Muscle of leg (tissue), 11 donors: ENCODE measurements around the gene FBXO10. TPM values are rescaled to one million over a fixed set of nuclear protein-coding genes. Genes with fewer than 3 reads are reported as not detected.

ENCODE experiments used
- DNase-seq: peaks from one replicate; pipeline ENCODE4 v3.0.0; 2013
- H3K27ac ChIP-seq: one replicate; pipeline ENCODE4 v1.5.1; 2013; ENCODE audit warnings: mild to moderate bottlenecking, low read length, control low read depth
- H3K27me3 ChIP-seq: one replicate; pipeline ENCODE4 v1.6.1; 2013; ENCODE audit warnings: low read length; ENCODE audit not compliant: control insufficient read depth, insufficient read depth
- H3K36me3 ChIP-seq: one replicate; pipeline ENCODE4 v1.6.1; 2013; ENCODE audit warnings: low read length; ENCODE audit not compliant: control insufficient read depth, insufficient read depth
- H3K4me1 ChIP-seq: one replicate; pipeline ENCODE4 v1.6.1; 2013; ENCODE audit warnings: low read length; ENCODE audit not compliant: control insufficient read depth, insufficient read depth
- H3K4me3 ChIP-seq: one replicate; pipeline ENCODE4 v1.5.1; 2013; ENCODE audit warnings: low read length, control low read depth
- H3K9me3 ChIP-seq: replicated peaks from 2 replicates; pipeline ENCODE4 v1.6.1; 2013; ENCODE audit warnings: low read depth, low read length; ENCODE audit not compliant: control insufficient read depth
- WGBS: methylation state at CpG from one replicate; pipeline ENCODE4 v1.1.5; 2013; ENCODE audit warnings: missing lambda C conversion rate; ENCODE audit not compliant: insufficient coverage; 5-methylcytosine and 5-hydroxymethylcytosine counted together
- polyA plus RNA-seq, 8 donors: library from polyadenylated mRNA; unstranded; fragments of 120-200 nt; gene quantifications; one replicate each; pipeline versions ENCODE4 v1.2.1 to v1.2.3, GENCODE V29; 2013; ENCODE audit warnings: inconsistent platforms in 1 of 8, low replicate concordance in 1 of 8; ENCODE audit not compliant: insufficient read length in 8 of 8, insufficient read depth in 1 of 8
- total RNA-seq: library from RNA; stranded (reverse); fragments of 120-200 nt; gene quantifications from one replicate; pipeline ENCODE4 v1.2.4, GENCODE V29; 2013

Gene FBXO10
- total and polyA plus RNA-seq, 9 donors, result 23.9 to 42.1 (median 32.4) TPM

DNA sequence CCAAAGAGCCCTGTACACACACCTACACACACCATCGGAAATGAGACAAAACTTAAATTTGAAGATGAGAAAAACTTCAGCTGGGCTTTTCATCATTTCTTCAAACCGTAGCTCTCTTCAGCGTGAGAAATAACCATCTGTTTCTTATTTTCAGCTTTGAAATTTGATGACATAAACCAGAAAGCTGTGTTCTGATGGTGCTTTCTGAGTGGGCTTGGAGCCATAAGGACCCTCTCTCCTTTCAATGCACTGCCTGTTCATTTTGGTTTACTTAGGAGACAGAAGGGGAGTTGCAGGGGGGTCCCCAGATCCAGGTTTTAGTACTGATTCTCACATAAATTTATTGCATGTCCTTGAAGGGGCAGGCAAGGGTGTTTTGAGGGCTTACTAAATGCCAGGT lies 9.5 kb downstream of the FBXO10 start:
- Histone ChIP-seq H3K27ac (no peak overlapping the region), H3K36me3 (peaks cover 4% of the 10 kb centered on the region), H3K9me3 (peaks cover 6% of the 10 kb centered on the region), H3K4me3 (no peak overlapping the region), H3K4me1 (no peaks in the 10 kb centered on the region), H3K27me3 (no peaks in the 10 kb centered on the region)
- DNase-seq, result peak; percentile 42
- no CpG with 5 or more reads among the region's 3 CpGs for WGBS

DNA sequence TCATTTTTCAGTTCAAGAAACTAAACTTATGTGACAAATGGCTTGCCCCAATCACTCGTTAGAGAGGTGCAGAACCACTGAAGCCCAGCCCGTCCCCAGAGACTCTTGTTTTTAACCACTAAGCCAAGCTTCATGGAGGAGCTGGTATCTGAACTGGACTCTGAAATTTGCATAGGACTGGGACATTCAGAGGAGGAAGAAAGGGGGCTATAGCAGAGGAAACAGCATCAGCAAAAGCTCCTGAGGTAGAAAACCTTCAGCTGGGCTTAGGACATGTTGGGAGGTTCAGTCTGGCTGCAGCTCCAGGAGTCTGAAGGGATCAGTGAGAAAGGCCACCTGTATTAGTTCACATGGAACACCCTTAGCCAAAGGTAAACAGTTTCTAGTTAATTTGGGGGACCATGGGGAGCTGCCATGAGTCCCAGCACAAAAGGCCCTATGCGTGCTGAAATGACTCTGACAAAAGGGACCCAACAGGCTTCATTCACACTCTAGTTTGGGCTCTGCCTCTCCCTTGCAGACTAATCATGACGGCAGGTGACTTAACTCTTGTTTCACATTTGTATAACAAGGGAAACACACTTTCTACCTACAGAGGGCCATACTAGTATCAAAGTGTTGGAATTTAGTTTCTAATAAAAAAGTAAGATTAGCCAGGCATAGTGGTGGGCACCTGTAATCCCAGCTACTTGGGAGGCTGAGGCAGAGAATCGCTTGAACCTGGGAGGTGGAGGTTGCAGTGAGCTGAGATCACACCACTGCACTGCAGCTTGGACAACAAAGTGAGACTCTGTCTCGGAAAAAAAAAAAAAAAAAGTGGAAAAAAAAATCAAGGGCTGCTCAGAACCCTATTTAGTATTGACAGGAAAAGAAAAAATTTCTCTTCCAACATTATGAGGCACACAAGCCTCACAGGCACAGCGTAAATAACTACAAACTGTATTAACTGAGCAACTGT lies 10.2 kb downstream of the FBXO10 start:
- peaks cover 6% of the 10 kb centered on the region for H3K9me3 ChIP-seq
- no peak overlapping the region for H3K27ac ChIP-seq
- DNase-seq, result no peak
- no peaks in the 10 kb centered on the region for H3K4me1 ChIP-seq
- H3K27me3 ChIP-seq, result no peaks in the 10 kb centered on the region
- peaks cover 4% of the 10 kb centered on the region for H3K36me3 ChIP-seq
- WGBS, result 75% methylated on average over 4 of the region's 7 CpGs
- H3K4me3 ChIP-seq, result no peak overlapping the region

DNA sequence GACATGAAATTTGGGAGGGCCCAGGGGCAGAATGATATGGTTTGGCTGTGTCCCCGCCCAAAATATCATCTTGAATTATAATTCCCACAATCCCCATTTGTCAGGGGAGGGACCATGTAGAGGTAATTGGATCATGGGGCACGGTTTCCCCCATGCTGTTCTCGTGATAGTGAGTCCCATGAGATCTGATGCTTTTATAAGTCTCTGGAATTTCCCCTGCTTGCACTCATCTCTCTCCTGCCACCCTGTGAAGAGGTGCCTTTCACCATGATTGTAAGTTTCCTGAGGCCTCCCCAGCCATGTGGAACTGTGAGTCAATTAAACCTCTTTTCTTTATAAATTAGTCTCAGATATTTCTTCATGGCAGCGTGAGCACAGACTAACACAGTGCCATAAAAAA lies 11.3 kb downstream of the FBXO10 start:
- no peak overlapping the region for H3K4me3 ChIP-seq
- no peaks in the 10 kb centered on the region for H3K4me1 ChIP-seq
- no peak overlapping the region for H3K27ac ChIP-seq
- WGBS, result no CpG with 5 or more reads among the region's 4 CpGs
- H3K9me3 ChIP-seq, result peaks cover 6% of the 10 kb centered on the region
- H3K27me3 ChIP-seq, result no peaks in the 10 kb centered on the region
- no peak for DNase-seq
- peaks cover 4% of the 10 kb centered on the region for H3K36me3 ChIP-seq

DNA sequence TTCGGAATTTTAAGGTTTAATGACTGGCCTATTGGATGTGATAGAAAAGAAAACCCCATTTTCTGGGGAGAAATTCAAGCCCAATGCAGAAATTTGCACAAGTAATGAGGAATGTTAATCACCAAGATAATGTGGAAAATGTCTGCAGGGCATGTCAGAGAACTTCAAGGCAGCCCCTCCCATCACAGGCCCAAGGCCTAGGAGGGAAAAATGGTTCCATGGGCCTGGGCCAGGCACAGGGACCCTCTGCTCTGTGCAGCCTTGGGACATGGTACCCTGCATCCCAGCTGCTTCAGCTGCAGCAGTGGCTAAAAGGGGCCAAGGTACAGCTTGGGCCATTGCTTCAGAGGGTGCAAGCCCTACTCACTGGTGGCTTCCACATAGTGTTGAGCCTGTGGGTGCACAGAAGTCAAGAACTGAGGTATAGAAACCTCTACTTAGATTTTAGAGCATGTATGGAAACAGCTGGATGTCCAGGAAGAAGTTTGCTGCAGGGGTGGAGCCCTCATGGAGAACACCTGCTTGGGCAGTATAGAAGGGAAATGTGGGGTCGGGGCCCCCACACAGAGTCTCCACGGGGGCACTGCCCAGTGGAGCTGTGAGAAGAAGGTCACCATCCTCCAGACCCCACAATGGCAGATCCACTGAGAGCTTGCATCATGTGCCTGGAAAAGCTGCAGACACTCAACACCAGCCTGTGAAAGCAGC lies 12.2 kb downstream of the FBXO10 start:
- Histone ChIP-seq H3K27ac (no peak overlapping the region), H3K9me3 (peaks cover 6% of the 10 kb centered on the region), H3K4me1 (no peaks in the 10 kb centered on the region), H3K36me3 (peaks cover 6% of the 10 kb centered on the region), H3K4me3 (no peak overlapping the region), H3K27me3 (no peaks in the 10 kb centered on the region)
- DNase-seq, result no peak
- 0% methylated on average over 1 of the region's 3 CpGs for WGBS

DNA sequence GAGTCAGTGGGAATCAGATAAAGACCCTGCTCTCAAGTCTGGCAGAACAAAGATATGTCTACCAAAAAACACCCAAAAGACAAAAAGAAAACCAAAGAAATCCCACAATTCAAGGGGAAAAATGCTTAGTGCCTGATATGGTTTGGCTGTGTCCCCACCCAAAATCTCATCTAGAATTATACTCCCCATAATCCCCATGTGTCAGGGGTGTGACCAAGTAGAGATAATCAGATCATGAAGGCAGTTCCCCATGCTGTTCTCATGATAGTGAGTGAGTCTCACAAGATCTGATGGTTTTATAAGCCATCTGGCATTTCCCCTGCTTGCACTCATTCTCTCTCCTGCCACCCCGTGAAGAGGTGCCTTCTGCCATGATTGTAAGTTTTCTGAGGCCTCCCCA lies 13.4 kb downstream of the FBXO10 start:
- WGBS, result no CpG with 5 or more reads among the region's 1 CpG
- no peak for DNase-seq
- H3K27me3 ChIP-seq, result no peaks in the 10 kb centered on the region
- peaks cover 6% of the 10 kb centered on the region for H3K9me3 ChIP-seq
- H3K36me3 ChIP-seq, result peaks cover 6% of the 10 kb centered on the region
- no peaks in the 10 kb centered on the region for H3K4me1 ChIP-seq
- H3K4me3 ChIP-seq, result no peak overlapping the region
- H3K27ac ChIP-seq, result no peak overlapping the region

DNA sequence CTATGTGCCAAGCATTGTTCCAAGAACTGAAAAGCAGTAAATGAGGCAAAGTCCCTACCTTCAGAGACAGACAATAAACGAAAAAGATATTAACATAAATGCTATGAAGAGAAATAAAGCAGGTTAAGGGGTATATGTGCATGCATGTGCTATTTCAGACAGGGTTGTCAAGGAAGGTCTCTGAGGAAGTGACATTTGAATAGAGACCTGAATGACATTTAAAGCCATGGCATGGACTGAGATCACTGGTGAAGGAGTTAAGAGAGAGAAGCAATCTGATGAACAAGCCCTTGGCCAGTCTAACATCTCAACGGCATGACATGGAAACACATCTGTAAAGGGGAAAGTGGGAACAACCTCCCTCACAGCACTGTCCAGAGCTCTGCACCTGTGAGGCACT lies 14.5 kb downstream of the FBXO10 start:
- DNase-seq, result no peak
- Histone ChIP-seq H3K4me1 (no peaks in the 10 kb centered on the region), H3K27me3 (no peaks in the 10 kb centered on the region), H3K9me3 (peaks cover 6% of the 10 kb centered on the region), H3K27ac (no peak overlapping the region), H3K4me3 (no peak overlapping the region), H3K36me3 (peaks cover 6% of the 10 kb centered on the region)
- WGBS, result no CpG with 5 or more reads among the region's 2 CpGs

DNA sequence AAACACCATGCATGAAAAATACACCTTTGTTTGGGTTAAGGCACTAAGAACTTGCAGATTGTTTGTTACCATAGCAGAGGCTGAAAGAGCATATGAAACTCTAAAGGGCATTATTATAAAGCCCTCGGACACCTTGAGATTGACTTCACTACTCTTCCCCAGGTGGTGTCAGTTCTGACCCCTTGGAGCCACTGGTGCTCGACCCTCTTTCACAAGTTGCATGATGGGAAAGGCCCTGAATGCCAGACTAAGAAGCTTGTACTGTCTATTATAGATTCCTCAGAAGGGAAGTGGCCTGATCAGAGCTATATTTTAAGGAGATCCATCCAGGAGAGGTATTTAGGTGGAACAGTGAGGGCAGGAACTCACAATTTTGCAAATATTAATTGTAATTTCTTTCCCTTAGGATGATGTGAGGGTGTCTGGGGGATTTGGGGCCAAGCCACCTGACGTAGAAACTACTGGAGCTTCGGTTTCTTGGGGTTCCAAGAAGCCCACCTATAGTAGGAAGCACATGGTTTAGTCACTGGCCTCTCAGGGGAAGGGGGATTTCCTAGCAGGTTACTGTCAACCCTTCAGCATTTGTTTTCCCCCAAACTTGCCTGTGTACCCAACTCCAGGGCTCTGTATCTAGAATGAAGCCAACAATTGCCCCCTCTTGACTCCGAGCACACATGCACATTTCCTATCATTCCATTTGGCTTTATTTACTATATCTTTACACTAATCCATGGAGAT lies 16.2 kb downstream of the FBXO10 start:
- Histone ChIP-seq H3K27me3 (no peaks in the 10 kb centered on the region), H3K36me3 (peaks cover 2% of the 10 kb centered on the region), H3K27ac (no peak overlapping the region), H3K4me3 (no peak overlapping the region), H3K4me1 (no peaks in the 10 kb centered on the region), H3K9me3 (peaks cover 6% of the 10 kb centered on the region)
- 81% methylated on average over 2 of the region's 5 CpGs for WGBS
- no peak for DNase-seq

DNA sequence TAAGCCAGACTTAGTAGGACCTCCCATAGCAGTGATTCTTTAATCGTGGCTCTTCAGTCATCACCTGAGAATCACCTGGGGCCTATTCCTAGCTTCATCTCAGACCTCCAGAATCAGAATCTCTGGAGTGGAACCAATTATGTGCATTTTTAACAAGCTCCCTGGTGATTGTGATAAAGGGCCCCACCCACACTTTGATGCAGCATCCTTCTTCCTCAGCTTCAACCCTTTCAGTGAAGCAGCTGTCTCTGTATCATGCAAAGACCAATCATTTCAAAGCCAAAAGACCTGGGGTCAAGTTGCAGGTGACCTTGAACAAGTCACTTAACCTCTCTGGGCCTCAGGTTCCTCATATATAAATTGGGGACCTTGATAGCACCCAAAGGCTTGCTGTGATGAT lies 17.1 kb downstream of the FBXO10 start:
- Histone ChIP-seq H3K27me3 (no peaks in the 10 kb centered on the region), H3K36me3 (peaks cover 2% of the 10 kb centered on the region), H3K4me1 (no peaks in the 10 kb centered on the region), H3K9me3 (peaks cover 4% of the 10 kb centered on the region), H3K27ac (no peak overlapping the region), H3K4me3 (no peak overlapping the region)
- 78% methylated on average over 1 of the region's 1 CpG for WGBS
- no peak for DNase-seq

DNA sequence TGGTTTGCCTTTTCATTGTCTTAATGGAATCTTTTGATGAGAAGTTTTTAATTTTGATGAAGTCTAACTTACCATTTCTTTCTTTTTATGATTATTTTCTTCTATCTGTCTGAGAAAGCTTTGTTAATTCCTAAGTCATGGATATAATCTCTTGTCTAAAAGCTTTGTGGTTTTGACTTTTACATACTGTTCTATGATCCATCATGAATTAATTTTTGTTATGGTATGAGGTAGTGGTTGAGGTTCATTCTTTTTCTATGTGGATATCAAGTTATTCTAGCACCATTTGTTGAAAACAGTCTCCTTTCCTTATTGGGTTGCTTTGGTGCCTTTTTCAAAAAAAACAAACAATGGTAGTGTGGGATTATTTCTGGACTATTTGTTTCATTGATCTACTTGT lies 20.4 kb downstream of the FBXO10 start:
- DNase-seq, result no peak
- Histone ChIP-seq H3K27ac (no peak overlapping the region), H3K9me3 (no peaks in the 10 kb centered on the region), H3K4me3 (no peak overlapping the region), H3K4me1 (no peaks in the 10 kb centered on the region), H3K36me3 (peaks cover 2% of the 10 kb centered on the region), H3K27me3 (no peaks in the 10 kb centered on the region)

DNA sequence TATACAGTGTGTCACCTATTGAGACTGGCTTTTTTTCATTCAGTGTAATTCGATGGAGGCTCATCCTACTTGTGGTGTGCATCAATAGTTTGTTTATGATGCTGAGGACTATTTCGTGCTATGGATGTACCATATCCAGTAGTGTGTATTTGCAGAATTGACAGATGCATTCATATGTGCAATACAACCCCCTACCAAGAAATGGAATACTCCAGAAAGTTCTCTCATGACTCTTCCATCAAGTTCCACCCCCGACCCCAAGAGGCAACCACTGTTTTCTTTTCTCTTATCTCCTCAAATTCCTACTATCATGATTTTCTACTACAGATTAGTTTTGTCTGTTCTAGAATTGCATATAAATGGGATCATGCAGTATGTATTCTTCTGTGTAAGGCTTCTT lies 21.9 kb downstream of the FBXO10 start:
- no peaks in the 10 kb centered on the region for H3K27me3 ChIP-seq
- H3K4me1 ChIP-seq, result no peaks in the 10 kb centered on the region
- DNase-seq, result no peak
- WGBS, result no CpG with 5 or more reads among the region's 3 CpGs
- no peak overlapping the region for H3K4me3 ChIP-seq
- H3K9me3 ChIP-seq, result no peaks in the 10 kb centered on the region
- H3K36me3 ChIP-seq, result no peaks in the 10 kb centered on the region
- H3K27ac ChIP-seq, result no peak overlapping the region
